ENCODE data around the gene PRPSAP1. TPM values are rescaled to one million over a fixed set of nuclear protein-coding genes. Genes with fewer than 3 reads are reported as not detected.

Gene PRPSAP1
- total and polyA plus RNA-seq, 12 donors = 26.0 to 79.3 (median 43.1) TPM

GRCh38 chr17:76317535-76317934, 36.2 kb downstream of the PRPSAP1 start:
- no peaks in the 10 kb centered on the region for H3K4me1 ChIP-seq (replicated peaks in 1 of 2)
- H3K36me3 ChIP-seq (replicated peaks in 1 of 2) = peaks cover 0 to 14% of the 10 kb centered on the region in 2 donors
- intact Hi-C loops (cut with DNase I) = no loop called here
- no peaks in the 10 kb centered on the region for H3K27me3 ChIP-seq
- H3K27ac ChIP-seq = no peak overlapping the region
- DNase-seq = no peak
- H3K4me3 ChIP-seq = no peak overlapping the region
- TF ChIP-seq POLR2A (IDR thresholded peaks at IDR 0.05) = no peak
- TF ChIP-seq, protein P1, sequence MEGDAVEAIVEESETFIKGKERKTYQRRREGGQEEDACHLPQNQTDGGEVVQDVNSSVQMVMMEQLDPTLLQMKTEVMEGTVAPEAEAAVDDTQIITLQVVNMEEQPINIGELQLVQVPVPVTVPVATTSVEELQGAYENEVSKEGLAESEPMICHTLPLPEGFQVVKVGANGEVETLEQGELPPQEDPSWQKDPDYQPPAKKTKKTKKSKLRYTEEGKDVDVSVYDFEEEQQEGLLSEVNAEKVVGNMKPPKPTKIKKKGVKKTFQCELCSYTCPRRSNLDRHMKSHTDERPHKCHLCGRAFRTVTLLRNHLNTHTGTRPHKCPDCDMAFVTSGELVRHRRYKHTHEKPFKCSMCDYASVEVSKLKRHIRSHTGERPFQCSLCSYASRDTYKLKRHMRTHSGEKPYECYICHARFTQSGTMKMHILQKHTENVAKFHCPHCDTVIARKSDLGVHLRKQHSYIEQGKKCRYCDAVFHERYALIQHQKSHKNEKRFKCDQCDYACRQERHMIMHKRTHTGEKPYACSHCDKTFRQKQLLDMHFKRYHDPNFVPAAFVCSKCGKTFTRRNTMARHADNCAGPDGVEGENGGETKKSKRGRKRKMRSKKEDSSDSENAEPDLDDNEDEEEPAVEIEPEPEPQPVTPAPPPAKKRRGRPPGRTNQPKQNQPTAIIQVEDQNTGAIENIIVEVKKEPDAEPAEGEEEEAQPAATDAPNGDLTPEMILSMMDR (IDR thresholded peaks at IDR 0.05) = no peak
- 92 to 100% (median 93%) methylated on average over 2 of the region's 2 CpGs for WGBS, 4 donors
- no peaks in the 10 kb centered on the region for H3K9me3 ChIP-seq (replicated peaks in 1 of 3)

DNA sequence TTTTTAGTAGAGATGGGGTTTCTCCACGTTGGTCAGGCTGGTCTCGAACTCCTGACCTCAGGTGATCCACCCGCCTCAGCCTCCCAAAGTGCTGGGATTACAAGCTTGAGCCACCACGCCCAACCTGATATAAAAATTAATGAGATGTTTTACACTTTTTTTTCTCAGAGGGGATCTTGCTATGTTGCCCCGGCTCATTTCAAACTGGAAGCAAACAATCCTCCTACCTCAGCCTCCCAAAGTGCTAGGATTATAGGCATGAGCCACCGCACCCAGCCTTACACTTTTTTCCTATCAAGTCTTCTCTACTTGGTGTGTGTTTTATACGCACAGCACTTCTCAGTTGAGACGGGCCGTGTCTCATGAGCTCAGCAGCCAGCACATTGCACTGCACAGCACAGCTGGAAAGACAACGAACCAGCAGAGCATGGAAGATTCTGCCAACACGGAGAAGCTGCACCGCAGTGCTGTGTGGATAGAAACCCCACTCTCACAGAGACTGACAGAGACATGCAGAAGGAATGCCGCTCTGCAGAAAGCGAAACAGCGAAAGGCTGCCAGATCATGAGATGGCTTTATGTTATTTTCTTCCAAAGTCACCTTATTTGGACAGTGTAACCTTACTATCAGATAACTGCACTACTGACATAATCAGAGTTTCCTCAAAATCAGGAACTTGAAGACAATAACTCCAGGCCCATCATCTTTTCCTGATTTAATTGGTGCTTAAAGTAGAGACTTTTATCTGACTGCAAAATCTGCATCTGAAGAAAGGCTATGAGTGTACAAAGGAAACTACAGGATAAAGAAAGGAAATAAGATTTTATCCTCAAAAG, 39.1 kb downstream of the PRPSAP1 start:
- H3K36me3 ChIP-seq (replicated peaks in 1 of 2) = peaks cover 0 to 34% of the 10 kb centered on the region in 2 donors

GRCh38 chr17:76312735-76313134, 41.0 kb downstream of the PRPSAP1 start:
- TF ChIP-seq POLR2A (IDR thresholded peaks at IDR 0.05) = no peak
- TF ChIP-seq, protein P1 (IDR thresholded peaks at IDR 0.05) = no peak
- Histone ChIP-seq H3K9me3 (replicated peaks in 1 of 3) (no peaks in the 10 kb centered on the region), H3K36me3 (replicated peaks in 1 of 2) (peaks cover 0 to 34% of the 10 kb centered on the region in 2 donors), H3K27ac (no peak overlapping the region), H3K4me3 (no peak overlapping the region), H3K4me1 (replicated peaks in 1 of 2) (no peaks in the 10 kb centered on the region), H3K27me3 (no peaks in the 10 kb centered on the region)
- 76 to 88% (median 79%) methylated on average over 9 of the region's 9 CpGs for WGBS, 4 donors
- no peak for DNase-seq
- intact Hi-C loops (cut with DNase I) = no loop called here

More for the DNA sequence above, 39.1 kb downstream of the PRPSAP1 start:
- H3K4me3 ChIP-seq = no peak overlapping the region
- WGBS, 4 donors = 86 to 89% (median 87%) methylated on average over 15 of the region's 15 CpGs
- no peaks in the 10 kb centered on the region for H3K27me3 ChIP-seq
- H3K27ac ChIP-seq = no peak overlapping the region
- H3K4me1 ChIP-seq (replicated peaks in 1 of 2) = no peaks in the 10 kb centered on the region
- DNase-seq = peak in 1 of 7 donors; percentile 16
- TF ChIP-seq, protein P1 (IDR thresholded peaks at IDR 0.05) = no peak
- no peak for TF ChIP-seq POLR2A (IDR thresholded peaks at IDR 0.05)
- no peaks in the 10 kb centered on the region for H3K9me3 ChIP-seq (replicated peaks in 1 of 3)
- intact Hi-C loops (cut with DNase I) = no loop called here

- H3K4me1 ChIP-seq (replicated peaks in 1 of 2) = no peaks in the 10 kb centered on the region
- no peak for TF ChIP-seq POLR2A (IDR thresholded peaks at IDR 0.05)
- TF ChIP-seq, protein P1 (IDR thresholded peaks at IDR 0.05) = no peak
- no peaks in the 10 kb centered on the region for H3K9me3 ChIP-seq (replicated peaks in 1 of 3)
- intact Hi-C loops (cut with DNase I) = loop anchor here in 1 of 2 donors (5.0 kb wide), 1 partner anchor 88 kb away; no protein-coding TSS in a partner anchor
- DNase-seq = no peak
- no peak overlapping the region for H3K4me3 ChIP-seq
- H3K36me3 ChIP-seq (replicated peaks in 1 of 2) = peaks cover 0 to 34% of the 10 kb centered on the region in 2 donors
- H3K27me3 ChIP-seq = no peaks in the 10 kb centered on the region
- 84 to 96% (median 90%) methylated on average over 4 of the region's 4 CpGs for WGBS, 4 donors
- H3K27ac ChIP-seq = no peak overlapping the region
These were observed 44.3 kb downstream of the PRPSAP1 start for GRCh38 chr17:76309461-76309860.

All from adrenal gland (tissue), 12 donors.